ENCODE results near the gene RAET1E.
A peak's percentile ranks its signal among the peaks of the same experiment; 100 is the strongest.

RAET1E gene

GRCh38 chr6:149888093-149888492 lies 9.8 kb downstream of the RAET1E start:
- ChIA-PET CTCF (interaction anchor here (1.0 kb wide), 1 partner anchor 54 kb away, joined by 3 read pairs; no protein-coding TSS in a partner anchor), POLR2A (no interaction called here)
- no peak for TF ChIP-seq LEF1 (IDR thresholded peaks at IDR 0.05; ENCODE audit: borderline replicate concordance)
- DNase-seq (ENCODE audit: extremely low spot score) = no peak

- TF ChIP-seq FOXM1 (IDR thresholded peaks at IDR 0.05; ENCODE audit: borderline replicate concordance) = no peak
- no peak for TF ChIP-seq ARNT (IDR thresholded peaks at IDR 0.05)
- no peak for TF ChIP-seq HDGF (IDR thresholded peaks at IDR 0.05; ENCODE audit: borderline replicate concordance)
- no peak for TF ChIP-seq TARDBP (IDR thresholded peaks at IDR 0.05)
- TF ChIP-seq NFRKB (IDR thresholded peaks at IDR 0.05) = no peak
- TF ChIP-seq SUZ12 (IDR thresholded peaks at IDR 0.05) = no peak
- no peak for TF ChIP-seq L3MBTL2 (conservative IDR thresholded peaks at IDR 0.05)
- no peak for DNase-seq (ENCODE audit: extremely low spot score)
- CTCF ChIA-PET = no interaction called here
- POLR2A ChIA-PET = no interaction called here
These were observed 10.6 kb downstream of the RAET1E start for GRCh38 chr6:149887343-149887742.

- TF ChIP-seq NFRKB (IDR thresholded peaks at IDR 0.05) (no peak), ZNF384 (IDR thresholded peaks at IDR 0.05) (no peak), FOXK2 (IDR thresholded peaks at IDR 0.05) (no peak), L3MBTL2 (conservative IDR thresholded peaks at IDR 0.05) (no peak), SUZ12 (IDR thresholded peaks at IDR 0.05) (no peak), LEF1 (IDR thresholded peaks at IDR 0.05; ENCODE audit: borderline replicate concordance) (no peak), HDGF (IDR thresholded peaks at IDR 0.05; ENCODE audit: borderline replicate concordance) (no peak), SP1 (IDR thresholded peaks at IDR 0.05) (no peak), FOXA1 (IDR thresholded peaks at IDR 0.05) (no peak), BHLHE40 (IDR thresholded peaks at IDR 0.05; ENCODE audit: borderline replicate concordance) (no peak), ELF4 (IDR thresholded peaks at IDR 0.05) (no peak)
- DNase-seq (ENCODE audit: extremely low spot score) = no peak
- ChIA-PET POLR2A (no interaction called here), CTCF (no interaction called here)
These were observed 12.0 kb downstream of the RAET1E start for GRCh38 chr6:149885888-149886287.

- CTCF ChIA-PET = no interaction called here
- no peak for TF ChIP-seq ARNT (IDR thresholded peaks at IDR 0.05)
- TF ChIP-seq HDGF (IDR thresholded peaks at IDR 0.05; ENCODE audit: borderline replicate concordance) = no peak
- no peak for TF ChIP-seq CTBP1 (IDR thresholded peaks at IDR 0.05; ENCODE audit: borderline replicate concordance)
- TF ChIP-seq FOXK2 (IDR thresholded peaks at IDR 0.05) = no peak
- no peak for TF ChIP-seq L3MBTL2 (conservative IDR thresholded peaks at IDR 0.05)
- no peak for TF ChIP-seq NFRKB (IDR thresholded peaks at IDR 0.05)
- no peak for TF ChIP-seq ELF4 (IDR thresholded peaks at IDR 0.05)
- no peak for TF ChIP-seq SP1 (IDR thresholded peaks at IDR 0.05)
- no peak for TF ChIP-seq FOXM1 (IDR thresholded peaks at IDR 0.05; ENCODE audit: borderline replicate concordance)
- DNase-seq (ENCODE audit: extremely low spot score) = no peak
- POLR2A ChIA-PET = no interaction called here
These were observed 13.3 kb downstream of the RAET1E start for GRCh38 chr6:149884617-149885016.

- ChIA-PET CTCF (no interaction called here), POLR2A (no interaction called here)
- no peak for TF ChIP-seq FOXM1 (IDR thresholded peaks at IDR 0.05; ENCODE audit: borderline replicate concordance)
- TF ChIP-seq FOXA1 (IDR thresholded peaks at IDR 0.05) = no peak
- TF ChIP-seq SP1 (IDR thresholded peaks at IDR 0.05) = no peak
- no peak for TF ChIP-seq ELF4 (IDR thresholded peaks at IDR 0.05)
- no peak for TF ChIP-seq ZNF384 (IDR thresholded peaks at IDR 0.05)
- TF ChIP-seq L3MBTL2 (conservative IDR thresholded peaks at IDR 0.05) = no peak
- TF ChIP-seq BHLHE40 (IDR thresholded peaks at IDR 0.05; ENCODE audit: borderline replicate concordance) = no peak
- no peak for TF ChIP-seq CTBP1 (IDR thresholded peaks at IDR 0.05; ENCODE audit: borderline replicate concordance)
- TF ChIP-seq FOXK2 (IDR thresholded peaks at IDR 0.05) = no peak
- TF ChIP-seq HDGF (IDR thresholded peaks at IDR 0.05; ENCODE audit: borderline replicate concordance) = no peak
- TF ChIP-seq SUZ12 (IDR thresholded peaks at IDR 0.05) = no peak
- TF ChIP-seq TARDBP (IDR thresholded peaks at IDR 0.05) = no peak
- TF ChIP-seq NFRKB (IDR thresholded peaks at IDR 0.05) = no peak
- TF ChIP-seq ARNT (IDR thresholded peaks at IDR 0.05) = no peak
- TF ChIP-seq LEF1 (IDR thresholded peaks at IDR 0.05; ENCODE audit: borderline replicate concordance) = no peak
- no peak for TF ChIP-seq PKNOX1 (IDR thresholded peaks at IDR 0.05)
- DNase-seq (ENCODE audit: extremely low spot score) = no peak
These were observed 13.7 kb downstream of the RAET1E start for GRCh38 chr6:149884215-149884614.

- CTCF ChIA-PET = no interaction called here
- TF ChIP-seq ELF4 (IDR thresholded peaks at IDR 0.05) = no peak
- no peak for TF ChIP-seq LEF1 (IDR thresholded peaks at IDR 0.05; ENCODE audit: borderline replicate concordance)
- no peak for TF ChIP-seq TARDBP (IDR thresholded peaks at IDR 0.05)
- no peak for TF ChIP-seq NFRKB (IDR thresholded peaks at IDR 0.05)
- TF ChIP-seq CTBP1 (IDR thresholded peaks at IDR 0.05; ENCODE audit: borderline replicate concordance) = no peak
- no peak for TF ChIP-seq ZNF384 (IDR thresholded peaks at IDR 0.05)
- POLR2A ChIA-PET = no interaction called here
- no peak for DNase-seq (ENCODE audit: extremely low spot score)
These were observed 16.1 kb downstream of the RAET1E start for GRCh38 chr6:149881860-149882259.

GRCh38 chr6:149881066-149881766 lies 16.7 kb downstream of the RAET1E start:
- DNase-seq (ENCODE audit: extremely low spot score) = peak; percentile 3
- ChIA-PET POLR2A (interaction anchor here (1.0 kb wide), 1 partner anchor 11 kb away, joined by 3 read pairs; no protein-coding TSS in a partner anchor), CTCF (interaction anchor here (0.6 kb wide), 1 partner anchor 1534 kb away, joined by 3 read pairs; no protein-coding TSS in a partner anchor)
- TF ChIP-seq L3MBTL2 (conservative IDR thresholded peaks at IDR 0.05) (no peak), SP1 (IDR thresholded peaks at IDR 0.05) (no peak), ZNF384 (IDR thresholded peaks at IDR 0.05) (no peak), FOXM1 (IDR thresholded peaks at IDR 0.05; ENCODE audit: borderline replicate concordance) (no peak), BHLHE40 (IDR thresholded peaks at IDR 0.05; ENCODE audit: borderline replicate concordance) (no peak), PKNOX1 (IDR thresholded peaks at IDR 0.05) (no peak), SUZ12 (IDR thresholded peaks at IDR 0.05) (no peak), ELF4 (IDR thresholded peaks at IDR 0.05) (no peak), LEF1 (IDR thresholded peaks at IDR 0.05; ENCODE audit: borderline replicate concordance) (no peak), CTBP1 (IDR thresholded peaks at IDR 0.05; ENCODE audit: borderline replicate concordance) (no peak)

All from HEK293T (cell line).